Skin of body (tissue), 2 donors: ENCODE data around the gene SLC15A5. TPM values are rescaled to one million over a fixed set of nuclear protein-coding genes. Genes with fewer than 3 reads are reported as not detected.

Experiments
- DNase-seq: peaks from one replicate; lab custom pipeline; 2025; lab: John Stamatoyannopoulos, UW
- total RNA-seq: library from RNA; depleted of rRNA; stranded (reverse); fragments of >200 nt; gene quantifications from one replicate; pipeline ENCODE4 v1.2.3, GENCODE V29; 2014

SLC15A5 gene, protein sequence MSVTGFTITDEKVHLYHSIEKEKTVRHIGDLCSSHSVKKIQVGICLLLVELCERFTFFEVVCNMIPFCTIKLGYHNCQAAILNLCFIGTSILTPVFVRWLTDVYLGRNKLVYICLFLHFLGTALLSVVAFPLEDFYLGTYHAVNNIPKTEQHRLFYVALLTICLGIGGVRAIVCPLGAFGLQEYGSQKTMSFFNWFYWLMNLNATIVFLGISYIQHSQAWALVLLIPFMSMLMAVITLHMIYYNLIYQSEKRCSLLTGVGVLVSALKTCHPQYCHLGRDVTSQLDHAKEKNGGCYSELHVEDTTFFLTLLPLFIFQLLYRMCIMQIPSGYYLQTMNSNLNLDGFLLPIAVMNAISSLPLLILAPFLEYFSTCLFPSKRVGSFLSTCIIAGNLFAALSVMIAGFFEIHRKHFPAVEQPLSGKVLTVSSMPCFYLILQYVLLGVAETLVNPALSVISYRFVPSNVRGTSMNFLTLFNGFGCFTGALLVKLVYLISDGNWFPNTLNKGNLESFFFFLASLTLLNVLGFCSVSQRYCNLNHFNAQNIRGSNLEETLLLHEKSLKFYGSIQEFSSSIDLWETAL
- total RNA-seq = not detected

GRCh38 chr12:16277585-16277984 lies at the start of gene SLC15A5:
TSS of gene SLC15A5 (minus strand) at chr12:16277685. CDS start at chr12:16277685, 0 bp downstream.
- DNase-seq = no peak

- DNase-seq = no peak
These were observed 47.9 kb upstream of the SLC15A5 start for GRCh38 chr12:16325426-16325825.

DNA sequence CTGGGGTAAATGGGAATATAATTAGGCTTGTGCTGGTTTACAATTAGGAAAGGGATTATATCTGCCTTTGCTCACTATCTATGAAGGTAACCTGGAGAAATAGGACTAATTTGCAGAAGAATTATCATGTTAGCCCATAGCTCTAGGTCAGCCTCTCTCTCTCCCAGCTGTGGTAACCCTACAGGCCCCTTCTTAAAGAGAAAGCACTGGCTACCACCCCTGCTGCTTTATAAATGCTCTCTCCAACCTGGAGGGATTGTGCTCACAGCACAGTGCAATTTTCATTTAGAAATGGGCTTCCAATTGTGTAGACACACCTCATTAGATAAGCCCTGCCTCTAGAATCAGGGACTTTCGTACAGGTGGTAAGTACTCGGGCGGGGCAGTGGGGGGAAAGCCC lies 47.3 kb upstream of the SLC15A5 start:
- DNase-seq = no peak

DNA sequence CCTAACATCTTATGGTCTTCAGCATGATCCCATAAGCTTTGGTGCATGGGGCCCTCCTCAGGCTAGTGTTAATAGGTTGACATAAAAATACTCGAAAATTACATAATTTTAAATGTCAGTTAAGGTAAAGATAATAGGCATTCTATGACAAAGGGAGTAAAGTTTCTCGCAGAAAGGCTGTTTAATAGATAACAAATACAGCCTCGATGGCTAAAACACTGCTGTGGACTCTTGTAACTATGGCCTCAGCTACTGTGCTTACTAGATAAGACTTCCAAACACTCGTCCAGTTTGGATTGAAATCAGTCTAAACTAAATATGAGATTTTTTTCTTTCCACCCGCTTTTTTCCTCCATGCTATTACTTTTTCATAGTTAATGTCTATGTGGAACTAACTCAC lies 46.8 kb upstream of the SLC15A5 start:
- DNase-seq = no peak

GRCh38 chr12:16323638-16324037 lies 46.2 kb upstream of the SLC15A5 start:
- no peak for DNase-seq

GRCh38 chr12:16323010-16323409 lies 45.5 kb upstream of the SLC15A5 start:
- no peak for DNase-seq

GRCh38 chr12:16310934-16311333 lies 33.4 kb upstream of the SLC15A5 start:
- no peak for DNase-seq

DNA sequence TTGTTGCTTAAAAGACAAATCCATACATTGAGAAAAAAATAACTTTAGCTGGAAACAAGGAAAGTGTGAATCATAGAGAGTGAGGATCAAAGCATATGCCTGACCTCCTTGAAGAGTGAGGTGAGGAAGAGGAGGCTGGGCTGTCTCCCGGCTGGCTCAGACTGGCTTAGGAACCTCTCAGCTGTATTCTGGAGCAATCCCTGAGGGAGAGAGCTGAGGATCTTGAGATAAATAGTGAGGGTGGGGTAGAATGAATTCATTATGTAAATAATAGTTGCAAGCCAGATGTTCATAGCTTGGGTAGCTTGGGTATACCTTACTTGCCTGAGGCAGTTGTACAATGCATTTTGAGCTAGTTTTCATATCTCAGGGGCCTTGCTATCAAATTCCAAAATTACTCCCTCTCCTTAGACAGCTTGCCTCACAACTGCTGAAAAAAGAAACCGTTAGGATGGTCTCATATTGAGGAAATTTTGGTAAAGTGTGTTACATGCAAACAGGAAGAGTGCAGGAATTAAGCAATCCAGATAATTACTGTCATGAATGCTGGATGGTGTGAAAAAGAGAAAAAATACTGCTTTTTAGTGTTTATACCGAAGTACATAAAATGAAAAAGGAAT lies 30.5 kb upstream of the SLC15A5 start:
- no peak for DNase-seq

GRCh38 chr12:16303939-16304338 lies 26.5 kb upstream of the SLC15A5 start:
- DNase-seq = no peak

DNA sequence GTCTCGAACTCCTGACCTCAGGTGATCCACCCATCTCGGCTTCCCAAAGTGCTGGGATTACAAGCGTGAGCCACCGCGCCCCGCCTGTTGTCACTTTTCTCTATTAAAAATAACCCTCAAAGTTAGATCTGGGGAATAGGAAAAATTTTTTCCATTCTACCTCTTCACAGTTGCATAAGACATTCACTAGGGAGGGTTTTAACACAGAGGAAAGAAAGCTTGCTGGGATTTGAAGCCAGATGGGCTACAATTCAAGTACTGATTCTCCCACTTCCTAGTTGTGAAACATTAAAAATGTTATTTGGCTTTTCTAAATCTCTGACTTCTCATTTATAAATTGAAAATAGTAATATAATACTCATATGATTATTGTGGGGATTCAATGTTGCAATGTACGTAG lies 23.3 kb upstream of the SLC15A5 start:
- peak; percentile 89 for DNase-seq

- peak; percentile 26 for DNase-seq
These were observed 22.6 kb upstream of the SLC15A5 start for GRCh38 chr12:16300122-16300521.

DNA sequence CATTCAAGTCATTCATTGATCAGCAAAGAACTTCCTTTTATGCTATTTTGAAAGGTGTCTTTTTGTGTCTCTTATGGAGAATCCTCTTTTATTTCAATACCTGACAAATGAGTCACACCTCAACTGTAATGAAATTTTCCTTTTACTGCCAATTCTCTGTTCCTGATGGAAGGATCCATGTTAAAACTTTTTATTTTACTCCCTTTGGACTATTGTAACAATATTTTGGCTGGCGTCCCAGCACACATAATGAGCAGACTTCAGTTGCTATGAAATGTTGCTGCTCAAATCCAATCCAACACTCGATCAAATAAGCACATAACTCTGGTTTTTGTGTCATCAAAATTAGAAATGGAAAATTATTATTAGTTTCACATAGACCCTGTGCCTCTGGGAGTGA lies 21.9 kb upstream of the SLC15A5 start:
- DNase-seq = peak; percentile 33

DNA sequence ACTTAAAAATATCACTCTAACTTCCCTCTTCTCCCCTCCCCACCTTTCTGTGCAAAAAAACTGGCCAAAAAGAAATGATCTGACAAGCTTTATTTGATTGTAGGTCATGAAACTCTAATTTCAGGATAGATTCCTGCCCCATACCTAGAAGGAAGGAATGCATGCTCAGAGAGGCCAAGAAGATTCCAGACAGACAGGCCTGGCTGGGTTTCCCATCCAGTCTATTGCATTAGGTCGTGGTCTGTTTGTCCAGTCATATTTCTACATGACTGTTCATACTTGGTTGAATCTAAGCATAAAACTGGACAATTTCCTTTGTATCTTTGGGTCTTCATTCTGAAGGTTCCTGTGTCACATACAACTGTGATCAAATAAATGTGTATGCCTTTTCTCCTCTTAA lies 20.0 kb upstream of the SLC15A5 start:
- DNase-seq = no peak

DNA sequence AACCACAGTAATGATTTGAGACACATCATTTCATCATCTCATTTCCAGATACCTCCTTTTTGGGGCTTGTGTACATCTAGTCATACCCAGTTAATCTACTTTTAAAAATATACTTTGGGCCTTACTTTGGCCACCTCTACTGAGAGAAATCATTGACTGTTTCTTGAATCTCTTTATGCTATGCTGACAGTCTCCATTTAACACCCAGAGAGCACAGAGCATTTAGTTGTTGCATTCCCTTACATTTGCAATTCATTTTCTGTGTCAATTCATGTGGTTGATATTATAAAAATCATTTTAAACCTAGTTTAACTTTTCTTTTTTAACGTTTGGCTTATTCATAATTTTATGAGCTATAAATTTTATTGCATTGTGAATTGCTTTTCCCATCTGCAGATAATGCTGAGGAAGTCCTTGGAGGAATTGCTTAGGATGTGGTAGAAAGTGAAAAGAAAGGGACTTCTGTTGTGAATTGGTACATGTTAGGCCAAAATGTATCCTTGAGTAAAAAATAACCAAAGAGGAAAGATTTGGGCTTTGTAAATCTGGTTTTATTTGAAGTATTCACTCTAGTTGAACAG lies 17.0 kb upstream of the SLC15A5 start:
- DNase-seq = no peak

DNA sequence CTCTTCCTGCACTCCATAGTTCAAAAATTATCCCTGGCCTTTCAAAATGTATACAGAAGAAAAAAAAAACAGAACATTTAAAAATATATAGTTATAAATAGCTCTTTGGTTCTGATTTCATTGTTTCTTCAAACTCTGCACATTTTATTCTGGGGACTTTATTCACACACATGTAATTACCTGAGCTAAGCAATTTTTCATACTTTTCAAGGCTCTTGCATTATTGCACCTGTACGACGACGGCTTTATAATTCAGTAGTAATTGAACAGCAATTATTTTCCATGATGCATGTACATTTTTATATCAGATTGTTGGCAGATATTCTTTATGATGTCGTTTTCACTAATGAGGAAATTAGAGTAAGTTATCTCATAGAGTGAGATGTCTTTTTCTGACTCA lies 13.5 kb upstream of the SLC15A5 start:
- no peak for DNase-seq

- DNase-seq = no peak
These were observed 8.1 kb upstream of the SLC15A5 start for GRCh38 chr12:16285586-16285985.

GRCh38 chr12:16282978-16283377 lies 5.5 kb upstream of the SLC15A5 start:
- DNase-seq = no peak

GRCh38 chr12:16282081-16282480 lies 4.6 kb upstream of the SLC15A5 start:
- DNase-seq = no peak

DNA sequence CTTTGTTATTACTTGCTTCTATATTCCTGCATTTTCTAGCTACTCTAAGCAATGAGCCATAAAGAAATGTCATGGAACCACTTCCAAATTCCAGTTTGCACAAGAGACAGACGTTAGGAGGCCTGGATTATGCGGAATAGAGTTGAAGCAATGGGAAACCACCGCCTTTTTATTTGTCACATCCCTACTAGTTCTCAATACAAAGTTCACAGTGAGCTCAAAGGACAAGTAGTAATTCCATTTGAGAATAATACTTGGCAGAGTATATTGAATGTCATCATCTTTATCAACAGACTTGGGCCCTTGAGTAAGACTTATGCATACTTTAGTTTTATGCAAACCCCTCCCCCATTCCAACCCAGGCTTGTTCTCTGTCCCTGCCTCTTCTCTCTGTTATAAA lies 3.7 kb upstream of the SLC15A5 start:
- DNase-seq = peak; percentile 76

DNA sequence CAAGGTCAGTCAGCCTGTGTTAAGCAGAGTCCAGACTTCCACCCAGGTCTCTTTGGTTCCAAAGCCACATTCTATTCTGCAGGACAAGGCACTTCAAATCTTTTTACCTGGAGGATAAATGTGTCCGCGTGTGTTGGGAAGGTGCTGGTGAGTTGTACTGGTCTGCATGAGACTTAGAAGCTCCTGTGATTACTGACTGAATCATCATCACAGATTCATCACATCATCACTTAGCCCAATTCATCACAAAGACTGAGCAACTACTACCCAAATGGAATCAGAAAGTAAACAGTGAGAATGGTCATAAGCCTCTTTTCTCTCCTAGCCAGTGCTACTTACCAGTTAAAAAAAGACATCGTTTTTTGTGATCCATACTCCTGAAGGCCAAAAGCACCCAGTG lies 5.3 kb downstream of the SLC15A5 start:
- no peak for DNase-seq

DNA sequence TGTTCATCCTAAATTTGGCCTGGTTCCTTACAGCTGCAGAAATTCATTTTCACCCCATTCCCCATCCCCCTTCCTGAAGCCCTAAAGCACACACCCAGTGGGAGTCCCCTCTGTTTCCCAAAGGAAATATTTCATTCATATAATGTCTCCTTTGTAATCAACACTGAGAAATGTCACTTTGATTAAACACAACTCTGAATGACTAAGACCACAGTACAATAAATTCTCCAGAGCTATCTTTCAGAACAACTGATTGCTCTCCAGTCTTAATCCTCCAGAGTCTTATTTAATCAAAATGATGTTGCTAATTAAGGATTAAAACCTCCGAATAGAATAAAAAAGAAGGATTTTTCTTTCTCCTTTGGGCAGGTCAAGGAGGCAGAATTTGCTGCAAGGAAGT lies 6.4 kb downstream of the SLC15A5 start:
- DNase-seq = no peak

DNA sequence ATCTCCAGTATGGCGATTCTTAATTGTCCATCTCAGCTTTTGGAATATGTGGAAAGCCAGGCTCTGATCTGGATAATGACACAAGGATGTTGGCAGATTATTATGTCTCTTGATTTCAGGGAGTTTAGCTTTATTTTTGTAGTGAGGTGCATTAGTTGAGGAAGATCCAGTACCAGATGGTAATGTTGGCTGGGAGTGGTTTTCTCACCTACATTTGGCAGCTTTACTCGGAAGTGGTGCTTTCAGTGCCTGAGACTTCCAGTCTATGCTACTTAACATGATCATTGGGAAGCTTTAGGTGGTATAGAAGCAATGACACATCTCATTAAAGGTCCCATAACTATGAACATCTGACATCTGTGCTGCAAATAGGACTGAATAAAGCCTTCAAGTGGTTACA lies 7.5 kb downstream of the SLC15A5 start:
- no peak for DNase-seq
